ENCODE data around the gene ZNF771.

Gene ZNF771

GRCh38 chr16:30380072-30380802 lies 27.2 kb upstream of the ZNF771 start:
- DNase-seq (ENCODE audit: low read depth): no peak
- TF ChIP-seq CTCF (conservative IDR thresholded peaks at IDR 0.05; ENCODE audit: low read depth, low read length): no peak
- H3K4me3 ChIP-seq (ENCODE audit: low read depth, low read length): no peak overlapping the region

- no peak overlapping the region for H3K4me3 ChIP-seq (ENCODE audit: low read depth, low read length)
- DNase-seq (ENCODE audit: low read depth): no peak
- TF ChIP-seq CTCF (conservative IDR thresholded peaks at IDR 0.05; ENCODE audit: low read depth, low read length): no peak
Measured at GRCh38 chr16:30380803-30381208, 26.6 kb upstream of the ZNF771 start.

- no peak for DNase-seq (ENCODE audit: low read depth)
Measured at GRCh38 chr16:30381291-30382041, 25.9 kb upstream of the ZNF771 start.

GRCh38 chr16:30382111-30382881 lies 25.1 kb upstream of the ZNF771 start, which contains the start of gene SEPTIN1:
Gene SEPTIN1, minus strand, starts transcription at chr16:30382561. Its CDS starts 19 bp downstream, at chr16:30382542.
- no peak for DNase-seq (ENCODE audit: low read depth)
- H3K4me3 ChIP-seq (ENCODE audit: low read depth, low read length): no peak within 1 kb of the TSS
- TF ChIP-seq CTCF (conservative IDR thresholded peaks at IDR 0.05; ENCODE audit: low read depth, low read length): no peak

More at GRCh38 chr16:30381291-30382041, 25.9 kb upstream of the ZNF771 start:
- no peak for TF ChIP-seq CTCF (conservative IDR thresholded peaks at IDR 0.05; ENCODE audit: low read depth, low read length)
- no peak overlapping the region for H3K4me3 ChIP-seq (ENCODE audit: low read depth, low read length)

GRCh38 chr16:30383521-30383920 lies 23.9 kb upstream of the ZNF771 start:
- DNase-seq (ENCODE audit: low read depth): no peak
- TF ChIP-seq CTCF (conservative IDR thresholded peaks at IDR 0.05; ENCODE audit: low read depth, low read length): no peak
- H3K4me3 ChIP-seq (ENCODE audit: low read depth, low read length): no peak overlapping the region

- H3K4me3 ChIP-seq (ENCODE audit: low read depth, low read length): peak overlapping the region; percentile 78
- peak; percentile 34 for DNase-seq (ENCODE audit: low read depth)
- TF ChIP-seq CTCF (conservative IDR thresholded peaks at IDR 0.05; ENCODE audit: low read depth, low read length): no peak
Measured at GRCh38 chr16:30394592-30395154, 12.7 kb upstream of the ZNF771 start.
